Measurements from ENCODE around the gene CIPC.

Gene CIPC

DNA sequence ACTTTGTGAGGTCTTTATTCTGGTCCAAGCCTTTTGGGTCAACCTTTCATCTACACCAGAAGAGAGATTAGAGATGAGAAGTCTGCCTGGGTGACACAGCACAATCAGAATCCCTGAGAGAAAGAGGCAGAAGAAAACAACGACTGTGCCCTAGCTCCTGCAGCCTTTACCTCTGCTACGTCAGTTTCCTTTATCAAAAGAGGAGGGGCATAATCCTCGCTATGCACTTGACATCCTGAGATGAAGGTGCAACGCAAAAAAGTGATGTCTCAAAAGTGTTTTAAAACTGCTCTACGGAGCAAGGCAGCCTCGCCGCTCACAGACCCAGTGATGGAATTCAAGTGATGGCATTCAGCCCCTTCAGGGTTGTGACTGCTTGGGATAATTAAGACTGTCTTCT lies 21.8 kb downstream of the CIPC start:
- in situ Hi-C loops (cut with MboI; ENCODE audit: low sequenced_read_pairs, unreplicated experiment), result no loop called here
- DNase-seq (ENCODE audit: low spot score), result no peak
- TF ChIP-seq, protein P1, sequence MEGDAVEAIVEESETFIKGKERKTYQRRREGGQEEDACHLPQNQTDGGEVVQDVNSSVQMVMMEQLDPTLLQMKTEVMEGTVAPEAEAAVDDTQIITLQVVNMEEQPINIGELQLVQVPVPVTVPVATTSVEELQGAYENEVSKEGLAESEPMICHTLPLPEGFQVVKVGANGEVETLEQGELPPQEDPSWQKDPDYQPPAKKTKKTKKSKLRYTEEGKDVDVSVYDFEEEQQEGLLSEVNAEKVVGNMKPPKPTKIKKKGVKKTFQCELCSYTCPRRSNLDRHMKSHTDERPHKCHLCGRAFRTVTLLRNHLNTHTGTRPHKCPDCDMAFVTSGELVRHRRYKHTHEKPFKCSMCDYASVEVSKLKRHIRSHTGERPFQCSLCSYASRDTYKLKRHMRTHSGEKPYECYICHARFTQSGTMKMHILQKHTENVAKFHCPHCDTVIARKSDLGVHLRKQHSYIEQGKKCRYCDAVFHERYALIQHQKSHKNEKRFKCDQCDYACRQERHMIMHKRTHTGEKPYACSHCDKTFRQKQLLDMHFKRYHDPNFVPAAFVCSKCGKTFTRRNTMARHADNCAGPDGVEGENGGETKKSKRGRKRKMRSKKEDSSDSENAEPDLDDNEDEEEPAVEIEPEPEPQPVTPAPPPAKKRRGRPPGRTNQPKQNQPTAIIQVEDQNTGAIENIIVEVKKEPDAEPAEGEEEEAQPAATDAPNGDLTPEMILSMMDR (IDR thresholded peaks at IDR 0.05; ENCODE audit: borderline replicate concordance, control extremely low read depth, extremely low read depth, insufficient read depth, missing control alignments), result no peak

DNA sequence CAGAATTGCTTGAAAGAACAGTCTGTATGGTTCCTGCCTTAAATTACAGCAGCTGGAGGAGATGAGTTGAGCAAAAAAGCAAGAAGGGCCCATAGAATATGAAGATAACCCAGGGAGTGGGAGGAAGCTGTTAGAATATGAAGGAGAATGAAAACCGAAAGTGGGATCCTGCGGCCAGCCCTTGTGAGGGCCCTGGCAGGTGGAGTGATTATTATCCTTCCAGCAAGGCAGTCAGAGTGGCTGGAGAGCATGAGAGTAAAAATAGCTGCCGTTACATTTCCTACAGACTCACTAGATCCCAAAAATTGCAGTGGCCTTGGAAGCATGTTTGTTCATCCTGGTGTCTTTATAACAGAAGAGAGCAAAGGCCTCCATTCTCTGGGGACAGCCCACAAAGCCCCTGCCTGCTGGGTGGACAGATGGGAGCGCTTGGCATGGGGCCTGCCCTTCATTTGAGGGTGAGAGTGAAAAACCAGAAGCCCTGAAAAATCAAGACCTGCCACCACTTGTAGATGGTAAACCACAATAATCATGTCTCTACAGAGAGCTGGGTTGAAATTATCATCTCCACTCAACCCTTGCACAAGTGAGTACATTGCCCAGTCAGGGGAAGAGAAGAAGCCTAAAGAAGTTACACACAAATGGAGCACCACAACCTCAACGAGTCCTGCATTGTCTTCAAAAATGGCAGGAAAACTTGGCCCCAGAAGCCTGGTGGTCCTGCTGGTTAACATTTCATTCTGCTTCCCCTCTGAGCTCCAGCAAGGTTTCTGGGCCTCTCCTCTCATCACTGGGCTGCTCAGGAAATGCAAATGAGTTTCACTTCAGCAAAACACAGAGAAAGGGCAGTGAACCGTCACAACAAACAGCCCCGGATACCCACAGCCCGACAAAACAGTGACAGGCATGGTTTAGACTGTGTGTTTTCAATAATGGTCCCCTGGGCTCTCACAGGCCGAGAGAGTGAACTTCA lies 23.0 kb downstream of the CIPC start:
- in situ Hi-C loops (cut with MboI; ENCODE audit: low sequenced_read_pairs, unreplicated experiment), result no loop called here
- TF ChIP-seq, protein P1 (IDR thresholded peaks at IDR 0.05; ENCODE audit: borderline replicate concordance, control extremely low read depth, extremely low read depth, insufficient read depth, missing control alignments), result no peak
- peak; percentile 77 for DNase-seq (ENCODE audit: low spot score)

DNA sequence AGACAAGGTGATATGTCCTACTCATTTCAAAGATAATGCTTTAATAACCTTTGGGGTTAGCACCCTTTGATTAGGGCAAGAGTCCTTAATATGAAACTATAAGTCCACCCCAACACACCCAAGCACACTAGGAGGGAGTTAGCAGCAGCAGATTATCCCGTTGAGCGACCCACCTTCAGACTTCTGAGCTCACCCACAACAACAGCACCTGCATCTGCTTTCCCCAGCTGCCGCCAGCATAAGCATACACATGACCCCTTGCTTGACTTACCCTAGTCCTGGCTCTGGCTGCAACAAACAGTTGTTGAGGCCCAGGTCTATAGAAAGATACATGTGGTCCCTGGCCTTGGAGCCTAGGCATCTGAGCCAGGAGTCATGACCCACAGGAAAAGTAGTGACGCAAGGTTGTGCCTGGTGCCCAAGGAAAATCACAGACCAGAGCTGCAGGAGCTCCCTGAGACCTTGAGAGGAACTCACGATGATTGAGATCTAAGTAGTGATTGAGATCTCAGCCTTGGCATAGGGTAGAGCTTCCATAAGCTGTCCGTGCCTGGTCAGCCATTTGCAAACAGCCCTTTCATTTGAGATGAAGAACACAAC lies 24.6 kb downstream of the CIPC start:
- DNase-seq (ENCODE audit: low spot score), result no peak
- in situ Hi-C loops (cut with MboI; ENCODE audit: low sequenced_read_pairs, unreplicated experiment), result no loop called here
- TF ChIP-seq, protein P1 (IDR thresholded peaks at IDR 0.05; ENCODE audit: borderline replicate concordance, control extremely low read depth, extremely low read depth, insufficient read depth, missing control alignments), result no peak

DNA sequence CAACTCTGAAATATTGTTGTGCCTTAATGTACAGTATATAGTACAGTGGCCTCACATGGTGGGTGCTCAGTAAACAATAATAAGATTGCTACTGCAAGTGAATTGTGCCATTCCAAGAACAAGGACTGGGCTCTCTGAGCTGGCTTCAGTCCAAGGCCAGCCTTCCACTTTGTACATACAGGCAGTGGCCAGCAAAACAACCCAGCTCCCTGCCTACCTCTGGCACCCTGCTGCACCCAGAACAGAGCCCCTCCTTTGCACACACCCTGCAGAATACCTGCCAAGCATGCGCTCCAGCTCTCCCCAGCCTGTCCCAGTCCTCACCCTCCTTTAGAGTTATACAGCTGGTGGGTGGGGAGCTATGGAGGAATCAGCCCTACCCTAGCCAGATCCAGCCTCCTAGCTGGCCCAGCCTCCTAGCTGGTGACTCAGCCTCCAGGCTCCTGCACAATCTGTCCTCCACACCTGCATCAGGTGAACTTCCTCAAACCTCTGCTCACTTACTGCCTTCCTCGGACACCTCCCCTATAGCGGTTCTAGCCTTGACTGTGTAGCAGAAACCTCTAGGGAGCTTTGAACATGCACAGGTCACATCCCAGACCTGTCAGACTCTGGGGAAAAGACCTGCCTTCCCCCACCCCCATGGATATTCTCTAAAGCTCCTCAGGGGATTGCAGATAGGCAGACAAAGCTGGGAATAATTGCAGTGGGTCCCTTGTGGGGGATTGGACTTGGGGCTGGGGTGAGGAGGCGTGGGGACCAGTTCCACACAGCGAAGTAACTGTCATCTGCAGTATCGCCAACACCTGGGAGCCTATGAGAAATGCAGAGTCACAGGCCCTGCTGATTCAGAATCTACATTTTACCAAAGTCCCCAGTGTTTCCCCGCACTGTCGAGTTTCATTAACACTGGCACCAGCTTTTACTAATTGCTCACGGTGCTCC lies 25.6 kb downstream of the CIPC start:
- no peak for DNase-seq (ENCODE audit: low spot score)
- TF ChIP-seq, protein P1 (IDR thresholded peaks at IDR 0.05; ENCODE audit: borderline replicate concordance, control extremely low read depth, extremely low read depth, insufficient read depth, missing control alignments), result no peak
- in situ Hi-C loops (cut with MboI; ENCODE audit: low sequenced_read_pairs, unreplicated experiment), result no loop called here

DNA sequence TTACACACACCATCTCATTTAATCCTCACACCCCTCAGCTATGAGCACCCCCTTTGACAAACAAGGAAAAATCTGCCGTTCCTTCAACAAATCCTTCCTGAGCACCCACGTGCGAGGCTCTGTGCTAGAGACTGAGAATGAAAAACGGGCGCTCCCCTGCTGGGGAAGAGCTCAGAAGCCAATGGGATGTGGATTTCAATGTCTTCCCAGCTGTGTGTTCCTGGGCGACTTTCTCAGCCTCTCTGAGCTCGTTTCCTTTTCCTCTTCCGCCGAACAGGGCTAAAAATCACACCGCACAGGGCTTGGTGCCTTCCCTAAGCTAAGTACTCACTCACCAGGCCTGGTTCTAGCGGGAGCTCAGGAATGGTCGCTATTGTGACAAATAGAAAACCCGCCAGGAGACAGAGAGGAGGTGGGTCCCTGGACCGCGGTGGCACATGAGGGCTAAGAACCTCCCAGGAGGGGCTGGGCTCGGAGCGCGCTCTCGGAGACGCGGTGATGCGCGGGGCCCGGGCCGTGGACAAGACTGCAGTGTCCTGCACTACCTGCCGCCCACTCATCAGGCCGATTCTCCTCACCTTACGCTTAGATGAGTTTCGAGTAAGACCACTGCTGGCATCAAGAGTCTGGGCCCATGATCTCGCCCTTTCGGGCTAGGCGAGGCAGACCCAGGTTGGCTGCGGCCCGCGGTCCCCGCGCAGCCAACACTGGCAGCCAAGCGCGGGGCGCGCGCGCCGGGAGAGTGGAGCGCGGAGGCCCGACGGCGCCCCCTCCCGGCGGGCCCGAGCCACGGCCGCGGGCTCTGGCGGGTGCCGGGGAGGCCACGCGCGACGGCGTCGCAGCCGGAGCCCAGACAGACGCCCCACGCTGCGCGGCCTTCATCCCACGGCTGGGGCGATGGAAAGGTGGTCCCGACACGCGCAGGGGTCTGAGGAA lies 26.6 kb downstream of the CIPC start:
- in situ Hi-C loops (cut with MboI; ENCODE audit: low sequenced_read_pairs, unreplicated experiment), result no loop called here

More for the DNA sequence above, 26.6 kb downstream of the CIPC start:
- DNase-seq (ENCODE audit: low spot score), result peak; percentile 86
- TF ChIP-seq, protein P1 (IDR thresholded peaks at IDR 0.05; ENCODE audit: borderline replicate concordance, control extremely low read depth, extremely low read depth, insufficient read depth, missing control alignments), result peak; percentile 92

Data from GM13976 (cell line).